Vagina (tissue), 2 donors: ENCODE results near the gene ZNF831.

ENCODE experiments used
- POLR2A ChIP-seq, 2 donors: fragments of 450-650 bp; IDR thresholded peaks; one replicate each; pipeline ENCODE4 v1.6.1; 2017; ENCODE audit warnings: antibody characterized with exemption in 2 of 2, mild to moderate bottlenecking in 2 of 2, moderate library complexity in 2 of 2
- POLR2AphosphoS5 ChIP-seq, 2 donors: sonication (generic); formaldehyde crosslinking; IDR thresholded peaks; one replicate each; pipeline ENCODE4 v1.9.0; 2017; ENCODE audit warnings: antibody characterized with exemption in 2 of 2, mild to moderate bottlenecking in 2 of 2, low read depth in 1 of 2; ENCODE audit not compliant: insufficient read depth in 1 of 2
- TF ChIP-seq, protein P1 (sequence below), 3 experiments: fragments of 450-650 bp in 2 of 3; fragments of 200-600 bp in 1 of 3; sonication (generic) in 1 of 3; IDR thresholded peaks; one replicate each; pipeline ENCODE4 v1.5.1; 2017 to 2019; ENCODE audit warnings: antibody characterized with exemption in 3 of 3, mild to moderate bottlenecking in 2 of 3, moderate library complexity in 2 of 3

DNA sequence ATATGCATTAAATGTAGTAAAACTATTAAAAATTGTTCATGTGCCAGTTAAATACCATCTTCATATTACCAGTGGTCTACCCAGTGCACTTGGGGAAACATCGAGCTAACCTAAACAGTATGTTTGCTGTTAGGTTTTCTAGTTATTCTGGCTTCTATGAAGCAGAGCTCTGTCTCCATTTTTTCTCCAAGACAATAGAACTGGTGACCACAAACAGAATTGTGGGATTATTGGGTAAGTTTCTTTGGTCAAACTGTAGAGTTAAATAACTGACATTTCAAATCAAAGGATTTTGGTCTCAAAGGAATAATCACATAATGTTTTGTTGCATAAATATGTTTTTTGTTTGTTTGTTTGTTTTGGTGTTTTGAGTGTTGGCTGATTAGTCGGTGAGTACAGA is 96.3 kb downstream of the ZNF831 start:
- TF ChIP-seq, protein P1, sequence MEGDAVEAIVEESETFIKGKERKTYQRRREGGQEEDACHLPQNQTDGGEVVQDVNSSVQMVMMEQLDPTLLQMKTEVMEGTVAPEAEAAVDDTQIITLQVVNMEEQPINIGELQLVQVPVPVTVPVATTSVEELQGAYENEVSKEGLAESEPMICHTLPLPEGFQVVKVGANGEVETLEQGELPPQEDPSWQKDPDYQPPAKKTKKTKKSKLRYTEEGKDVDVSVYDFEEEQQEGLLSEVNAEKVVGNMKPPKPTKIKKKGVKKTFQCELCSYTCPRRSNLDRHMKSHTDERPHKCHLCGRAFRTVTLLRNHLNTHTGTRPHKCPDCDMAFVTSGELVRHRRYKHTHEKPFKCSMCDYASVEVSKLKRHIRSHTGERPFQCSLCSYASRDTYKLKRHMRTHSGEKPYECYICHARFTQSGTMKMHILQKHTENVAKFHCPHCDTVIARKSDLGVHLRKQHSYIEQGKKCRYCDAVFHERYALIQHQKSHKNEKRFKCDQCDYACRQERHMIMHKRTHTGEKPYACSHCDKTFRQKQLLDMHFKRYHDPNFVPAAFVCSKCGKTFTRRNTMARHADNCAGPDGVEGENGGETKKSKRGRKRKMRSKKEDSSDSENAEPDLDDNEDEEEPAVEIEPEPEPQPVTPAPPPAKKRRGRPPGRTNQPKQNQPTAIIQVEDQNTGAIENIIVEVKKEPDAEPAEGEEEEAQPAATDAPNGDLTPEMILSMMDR (IDR thresholded peaks at IDR 0.05): no peak
- TF ChIP-seq POLR2A (IDR thresholded peaks at IDR 0.05) (no peak), POLR2AphosphoS5 (IDR thresholded peaks at IDR 0.05; ENCODE audit: insufficient read depth in 1 of 2, low read depth in 1 of 2) (no peak)
